Stimulated activated CD8-positive, alpha-beta memory T cell treated with anti-CD3 and anti-CD28 coated beads, Interleukin-4, amount 100 ng/mL, for 48 hours (primary cell): ENCODE data around the gene C12orf54.
"Not testable (repeated sequence)": the region's sequence is repeated elsewhere in the genome, so short reads cannot be mapped to it uniquely, and the experiment has no call there.

Source experiments
- DNase-seq: peaks from one replicate; pipeline ENCODE4 v3.0.0-alpha.2; 2020

The C12orf54 gene

GRCh38 chr12:48482198-48482597 lies at the start of gene C12orf54:
C12orf54 (plus strand) TSS chr12:48482498; CDS start chr12:48483297, 799 bp downstream.
- no peak for DNase-seq

- not testable (repeated sequence) for DNase-seq
Measured at GRCh38 chr12:48434016-48434415, 48.3 kb upstream of the C12orf54 start.

GRCh38 chr12:48441069-48441468 lies 41.2 kb upstream of the C12orf54 start:
- no peak for DNase-seq

DNA sequence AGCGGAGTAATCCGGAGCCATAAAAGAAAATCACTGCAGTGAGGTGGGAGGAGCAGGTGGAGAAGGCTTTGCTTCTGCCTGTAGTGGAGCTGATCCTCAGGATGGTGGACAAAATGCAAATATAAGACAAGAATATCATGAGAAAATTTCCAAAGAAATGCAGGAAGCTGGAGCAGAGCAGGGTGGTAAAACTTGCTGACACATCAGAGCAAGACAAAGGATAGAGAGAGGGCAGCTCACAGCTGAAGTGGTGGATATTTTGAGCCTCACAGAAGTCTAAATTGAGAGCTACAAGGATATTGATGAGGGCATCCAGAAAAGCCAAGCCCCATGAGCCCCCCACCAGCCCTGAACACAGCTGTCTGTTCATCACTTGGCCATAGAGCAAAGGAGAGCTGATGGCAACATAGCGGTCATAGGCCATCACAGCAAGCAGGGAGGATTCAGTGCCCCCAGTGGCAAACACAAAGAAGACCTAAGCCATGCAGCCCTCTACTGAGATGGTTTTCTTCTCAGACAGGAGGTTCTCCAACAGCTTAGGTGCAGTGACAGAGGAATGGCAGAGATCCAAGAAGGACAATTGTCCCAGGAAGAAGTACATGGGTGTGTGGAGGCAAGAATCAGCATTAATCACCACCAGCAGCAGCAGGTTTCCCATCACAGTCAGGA lies 40.0 kb upstream of the C12orf54 start:
- no peak for DNase-seq

GRCh38 chr12:48445538-48445937 lies 36.8 kb upstream of the C12orf54 start:
- DNase-seq: no peak

- no peak for DNase-seq
Measured at GRCh38 chr12:48446161-48446776, 36.0 kb upstream of the C12orf54 start.

GRCh38 chr12:48447755-48448154 lies 34.5 kb upstream of the C12orf54 start:
- DNase-seq: no peak

GRCh38 chr12:48451372-48451771 lies 30.9 kb upstream of the C12orf54 start:
- no peak for DNase-seq

GRCh38 chr12:48452961-48453360 lies 29.3 kb upstream of the C12orf54 start:
- DNase-seq: not testable (repeated sequence)

DNA sequence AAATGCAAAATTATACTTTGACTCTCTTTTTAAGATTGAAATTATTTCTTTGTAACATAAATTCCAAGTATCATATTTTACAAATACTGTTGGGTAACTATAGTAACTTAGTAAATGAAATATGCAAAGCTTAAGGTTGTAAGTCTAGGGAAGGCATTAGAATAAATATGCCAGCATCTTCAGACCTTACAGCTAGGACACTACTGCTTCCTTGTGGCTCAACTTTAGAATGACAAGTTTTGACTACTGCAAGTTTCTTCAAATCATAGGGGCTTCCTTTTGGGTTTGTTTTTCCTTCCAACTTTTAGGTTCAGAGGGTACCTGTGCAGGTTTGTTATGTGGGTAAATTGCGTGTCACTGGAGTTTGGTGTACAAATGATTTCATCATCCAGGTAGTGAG lies 27.6 kb upstream of the C12orf54 start:
- no peak for DNase-seq

- no peak for DNase-seq
Measured at GRCh38 chr12:48455116-48455515, 27.2 kb upstream of the C12orf54 start.

DNA sequence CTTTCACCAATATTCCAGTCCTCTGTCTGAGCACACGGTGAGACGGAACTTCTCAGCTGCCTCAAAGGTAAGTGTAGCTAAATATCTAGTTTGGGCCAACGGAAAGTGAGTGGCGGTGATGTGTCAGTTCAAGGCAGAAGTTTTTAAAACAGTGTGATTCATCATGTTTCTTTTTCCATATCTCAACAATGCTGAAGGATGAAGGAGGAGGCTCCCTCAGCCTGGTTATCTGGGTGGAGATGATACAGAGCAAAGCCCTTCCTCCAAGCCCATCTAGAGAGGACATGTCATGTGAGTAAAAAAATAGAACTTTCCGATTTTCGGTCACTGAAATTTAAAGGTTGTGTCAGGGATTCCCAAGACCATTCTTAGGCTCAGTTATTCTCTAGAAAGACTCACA lies 23.0 kb upstream of the C12orf54 start:
- no peak for DNase-seq

GRCh38 chr12:48469027-48469426 lies 13.3 kb upstream of the C12orf54 start:
- DNase-seq: not testable (repeated sequence)

DNA sequence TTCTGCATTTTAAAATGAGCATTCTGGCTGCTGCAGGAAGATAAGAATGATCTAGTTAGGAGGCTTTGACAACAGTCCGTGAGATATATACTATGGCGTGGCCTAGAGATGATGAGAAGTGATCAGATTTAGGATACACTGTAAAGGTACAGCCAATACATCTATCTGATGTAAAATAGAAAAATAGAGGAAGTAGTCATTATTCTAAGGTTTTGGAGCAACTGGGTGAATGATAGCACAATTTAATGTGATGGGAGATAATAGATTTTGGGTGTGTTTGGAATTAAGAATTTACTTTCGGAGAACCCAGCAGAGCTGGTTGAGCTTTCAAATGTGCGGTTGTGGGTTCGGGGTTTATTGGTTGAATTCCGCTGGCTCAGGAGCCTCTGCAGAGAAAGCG lies 10.0 kb upstream of the C12orf54 start, which contains the start of gene ANP32D:
ANP32D (plus strand) TSS at position 301 of the 400 bp plus-strand sequence. CDS start 106 bp downstream, outside the sequence.
- no peak for DNase-seq

DNA sequence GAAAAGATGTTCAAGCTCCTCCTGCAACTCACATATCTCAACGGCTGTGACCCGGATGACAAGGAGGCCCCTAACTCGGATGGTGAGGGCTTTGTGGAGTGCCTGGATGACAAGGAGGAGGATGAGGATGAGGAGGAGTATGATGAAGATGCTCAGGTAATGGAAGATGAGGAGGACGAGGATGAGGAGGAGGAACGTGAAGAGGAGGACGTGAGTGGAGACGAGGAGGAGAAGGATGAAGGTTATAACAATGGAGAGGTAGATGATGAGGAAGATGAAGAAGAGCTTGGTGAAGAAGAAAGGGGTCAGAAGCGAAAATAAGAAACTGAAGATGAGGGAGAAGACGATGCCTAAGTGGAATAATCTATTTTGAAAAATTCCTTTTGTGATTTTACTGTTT lies 9.2 kb upstream of the C12orf54 start:
- DNase-seq: no peak

DNA sequence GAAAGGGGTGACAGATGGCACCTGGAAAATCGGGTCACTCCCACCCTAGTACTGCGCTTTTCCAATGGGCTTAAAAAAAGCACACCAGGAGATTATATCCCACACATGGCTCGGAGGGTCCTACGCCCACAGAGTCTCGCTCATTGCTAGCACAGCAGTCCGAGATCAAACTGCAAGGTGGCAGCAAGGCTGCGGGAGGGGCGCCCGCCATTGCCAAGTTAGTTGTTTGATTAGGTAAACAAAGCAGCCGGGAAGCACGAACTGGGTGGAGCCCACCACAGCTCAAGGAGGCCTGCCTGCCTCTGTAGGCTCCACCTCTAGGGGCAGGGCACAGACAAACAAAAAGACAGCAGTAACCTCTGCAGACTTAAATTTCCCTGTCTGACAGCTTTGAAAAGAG lies 7.8 kb upstream of the C12orf54 start:
- not testable (repeated sequence) for DNase-seq

DNA sequence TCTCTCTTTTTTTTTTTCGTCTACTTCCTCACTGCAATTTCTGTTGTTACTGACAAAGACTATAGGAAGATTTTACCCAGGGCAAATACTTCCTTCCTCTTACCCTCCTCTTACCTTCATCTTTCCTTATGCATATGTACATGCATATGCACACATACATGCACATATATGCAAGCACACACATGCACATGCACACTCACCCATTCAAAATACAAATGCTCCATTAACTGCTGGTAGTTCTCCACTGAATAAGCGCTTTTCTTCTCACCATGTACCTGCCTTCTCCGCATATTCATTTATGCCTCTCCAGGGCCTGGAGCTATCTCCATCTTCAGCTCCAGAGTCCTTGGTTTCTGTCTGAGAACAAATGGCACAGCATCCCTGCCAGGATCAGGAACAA lies 632 bp downstream of the C12orf54 start:
- DNase-seq: no peak

DNA sequence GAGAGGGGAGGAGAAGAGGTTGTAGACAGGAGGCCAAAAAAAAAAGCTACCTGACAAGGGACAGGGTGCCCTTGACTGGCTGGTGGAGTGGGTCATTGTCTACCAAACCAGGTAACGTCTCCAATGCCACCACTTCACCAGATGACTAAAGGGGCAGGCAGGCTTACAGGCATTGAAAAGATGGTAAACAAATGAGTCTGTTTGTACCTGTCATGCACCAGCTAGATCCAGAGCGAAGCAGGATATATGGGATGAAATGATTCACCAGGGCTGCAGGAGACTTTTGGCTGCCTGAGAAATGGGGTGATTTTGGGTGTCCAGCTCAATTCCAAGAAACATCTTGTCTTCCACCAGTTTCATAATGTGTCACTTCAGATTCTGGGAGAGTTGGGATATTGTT lies 4.0 kb downstream of the C12orf54 start:
- no peak for DNase-seq

GRCh38 chr12:48486679-48487078 lies 4.4 kb downstream of the C12orf54 start:
- DNase-seq: no peak

GRCh38 chr12:48489012-48489411 lies 6.7 kb downstream of the C12orf54 start:
- no peak for DNase-seq

DNA sequence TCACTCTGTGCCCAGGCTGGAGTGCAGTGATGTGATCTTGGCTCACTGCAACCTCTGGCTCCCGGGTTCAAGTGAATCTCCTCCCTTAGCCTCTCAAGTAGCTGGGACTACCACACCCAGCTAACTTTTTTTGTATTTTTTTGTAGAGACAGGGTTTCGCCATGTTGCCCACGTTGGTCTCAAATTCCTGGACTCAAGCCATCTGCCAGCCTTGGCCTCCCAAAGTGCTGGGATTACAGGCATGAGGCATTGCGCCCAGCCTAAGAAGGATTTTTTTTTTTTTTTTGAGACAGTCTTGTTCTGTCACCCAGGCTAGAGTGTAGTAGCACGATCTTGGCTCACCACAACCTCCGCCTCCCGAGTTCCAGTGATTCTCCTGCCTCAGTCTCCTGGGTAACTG lies 7.2 kb downstream of the C12orf54 start:
- not testable (repeated sequence) for DNase-seq

DNA sequence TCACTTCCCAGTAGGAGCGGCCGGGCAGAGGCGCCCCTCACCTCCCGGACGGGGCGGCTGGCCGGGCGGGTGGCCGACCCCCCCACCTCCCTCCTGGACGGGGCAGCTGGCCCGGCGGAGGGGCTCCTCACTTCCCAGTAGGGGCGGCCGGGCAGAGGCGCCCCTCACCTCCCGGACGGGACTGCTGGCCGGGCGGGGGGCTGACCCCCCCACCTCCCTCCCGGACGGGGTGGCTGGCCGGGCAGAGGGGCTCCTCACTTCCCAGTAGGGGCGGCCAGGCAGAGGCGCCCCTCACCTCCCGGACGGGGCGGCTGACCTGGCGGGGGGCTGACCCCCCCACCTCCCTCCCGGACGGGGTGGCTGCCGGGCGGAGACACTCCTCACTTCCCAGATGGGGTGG lies 18.0 kb downstream of the C12orf54 start:
- not testable (repeated sequence) for DNase-seq

GRCh38 chr12:48506836-48507235 lies 24.5 kb downstream of the C12orf54 start:
- not testable (repeated sequence) for DNase-seq

- DNase-seq: no peak
Measured at GRCh38 chr12:48508987-48509386, 26.7 kb downstream of the C12orf54 start.

- no peak for DNase-seq
Measured at GRCh38 chr12:48510111-48510510, 27.8 kb downstream of the C12orf54 start.
